Retinal pigment epithelial cell (primary cell): ENCODE data around the gene TLE5.

ENCODE experiments used
- DNase-seq: peaks from one replicate; pipeline ENCODE4 v3.0.0-alpha.2; 2010; ENCODE audit warnings: low read depth
- H3K4me3 ChIP-seq: 2 replicates; pipeline ENCODE4 v1.5.1; 2011; ENCODE audit warnings: mild to moderate bottlenecking, low read length, control low read depth, moderate library complexity
- TF ChIP-seq, protein P1 (sequence below): conservative IDR thresholded peaks from 2 replicates; pipeline ENCODE4 v1.5.1; 2011; ENCODE audit warnings: low read depth, low read length, control low read depth, inconsistent platforms

Gene TLE5

DNA sequence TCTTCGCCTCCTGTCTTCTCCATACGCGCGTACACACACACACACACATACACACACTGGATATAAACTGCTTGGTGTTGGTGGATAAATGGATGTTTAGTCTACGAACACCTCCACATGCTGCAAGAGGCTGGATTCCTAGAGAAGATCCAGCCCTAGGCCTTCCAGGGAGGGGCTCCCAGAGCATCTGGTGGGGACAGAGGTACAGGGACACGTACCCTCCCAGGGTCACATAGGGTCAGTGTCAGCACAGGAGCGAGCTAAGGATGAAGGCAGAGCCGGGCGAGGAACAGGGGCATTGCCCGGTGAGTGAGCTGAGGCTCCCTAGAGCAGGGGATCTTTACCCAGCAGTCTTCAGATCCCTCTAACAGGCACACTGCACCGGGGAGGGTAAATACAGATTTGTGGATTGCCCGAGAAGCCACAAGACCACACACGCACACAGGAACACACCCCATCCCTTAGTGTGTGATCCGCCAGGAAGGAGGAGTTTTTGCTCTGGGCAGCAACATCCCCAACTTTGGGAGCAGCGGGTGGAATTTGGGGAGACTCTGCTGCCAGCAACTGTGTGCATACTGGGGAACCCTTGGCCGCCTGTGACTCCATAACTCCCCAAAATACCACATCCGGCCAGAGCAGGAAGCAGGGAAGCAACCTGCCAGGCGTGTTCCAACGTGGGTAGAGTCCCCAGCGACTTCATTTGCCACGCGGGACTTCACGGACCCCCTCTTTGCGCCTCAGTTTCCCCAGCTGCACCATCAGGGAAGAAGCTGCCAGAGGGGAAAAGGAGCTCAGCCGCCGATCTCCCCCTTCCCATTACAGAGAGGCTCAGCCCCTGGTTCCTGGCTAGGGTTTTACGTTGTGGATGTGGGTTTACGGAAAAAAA is 27.4 kb downstream of the TLE5 start:
- TF ChIP-seq, protein P1, sequence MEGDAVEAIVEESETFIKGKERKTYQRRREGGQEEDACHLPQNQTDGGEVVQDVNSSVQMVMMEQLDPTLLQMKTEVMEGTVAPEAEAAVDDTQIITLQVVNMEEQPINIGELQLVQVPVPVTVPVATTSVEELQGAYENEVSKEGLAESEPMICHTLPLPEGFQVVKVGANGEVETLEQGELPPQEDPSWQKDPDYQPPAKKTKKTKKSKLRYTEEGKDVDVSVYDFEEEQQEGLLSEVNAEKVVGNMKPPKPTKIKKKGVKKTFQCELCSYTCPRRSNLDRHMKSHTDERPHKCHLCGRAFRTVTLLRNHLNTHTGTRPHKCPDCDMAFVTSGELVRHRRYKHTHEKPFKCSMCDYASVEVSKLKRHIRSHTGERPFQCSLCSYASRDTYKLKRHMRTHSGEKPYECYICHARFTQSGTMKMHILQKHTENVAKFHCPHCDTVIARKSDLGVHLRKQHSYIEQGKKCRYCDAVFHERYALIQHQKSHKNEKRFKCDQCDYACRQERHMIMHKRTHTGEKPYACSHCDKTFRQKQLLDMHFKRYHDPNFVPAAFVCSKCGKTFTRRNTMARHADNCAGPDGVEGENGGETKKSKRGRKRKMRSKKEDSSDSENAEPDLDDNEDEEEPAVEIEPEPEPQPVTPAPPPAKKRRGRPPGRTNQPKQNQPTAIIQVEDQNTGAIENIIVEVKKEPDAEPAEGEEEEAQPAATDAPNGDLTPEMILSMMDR: no peak
- H3K4me3 ChIP-seq: peak overlapping the region; percentile 65
- no peak for DNase-seq

DNA sequence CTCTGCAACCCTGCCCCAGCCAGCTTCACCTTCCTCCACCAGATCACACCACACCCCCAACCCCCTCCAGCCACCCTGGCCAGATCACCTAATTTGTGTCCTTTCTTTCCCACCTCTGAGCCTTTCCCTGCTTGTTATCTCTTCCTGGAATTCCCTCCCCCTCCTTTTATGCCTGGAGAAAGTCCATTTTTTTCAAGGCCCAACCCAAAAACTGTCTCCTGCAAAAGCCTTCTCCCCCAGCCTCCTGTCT is 28.0 kb downstream of the TLE5 start:
- TF ChIP-seq, protein P1: no peak
- no peak for DNase-seq
- H3K4me3 ChIP-seq: no peak overlapping the region

DNA sequence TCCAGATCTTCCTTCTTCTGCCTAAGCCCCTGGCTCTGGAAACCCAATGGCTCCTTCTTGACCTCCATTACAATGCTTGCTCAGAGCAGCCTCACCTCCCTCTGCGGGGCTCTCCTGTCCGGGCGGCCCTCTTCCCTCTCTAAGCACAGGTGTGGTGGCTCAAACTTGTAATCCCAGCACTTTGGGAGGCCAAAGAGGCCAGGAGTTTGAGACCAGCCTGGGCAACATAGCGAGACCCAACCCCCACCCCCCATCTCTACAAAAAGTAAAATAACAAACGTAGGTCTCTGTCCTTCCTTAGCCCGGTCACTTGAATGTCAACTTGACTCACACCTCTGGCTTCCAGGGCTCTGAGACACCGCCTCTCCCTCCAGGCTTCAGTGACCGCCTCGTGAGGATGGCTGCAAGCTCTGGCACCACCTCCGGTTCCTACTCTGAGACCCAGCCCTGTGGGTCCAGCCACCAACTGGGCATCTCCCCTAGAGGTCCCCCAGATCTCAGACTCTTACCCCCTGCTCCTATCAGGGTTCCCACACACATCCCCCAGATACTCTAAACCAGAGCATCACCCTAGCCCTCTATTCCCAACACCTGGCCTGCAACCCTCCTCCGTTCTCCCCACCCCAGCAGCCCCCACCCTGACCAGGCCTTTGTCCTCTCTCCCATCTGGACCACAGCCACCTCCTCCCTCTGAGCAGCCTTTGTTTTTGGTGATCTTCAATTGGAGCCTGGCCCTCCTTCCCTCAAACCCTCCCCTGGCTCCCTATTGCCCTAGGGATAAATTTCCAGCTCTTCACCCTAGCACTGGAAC is 28.5 kb downstream of the TLE5 start:
- H3K4me3 ChIP-seq: no peak overlapping the region
- DNase-seq: no peak
- TF ChIP-seq, protein P1: no peak

DNA sequence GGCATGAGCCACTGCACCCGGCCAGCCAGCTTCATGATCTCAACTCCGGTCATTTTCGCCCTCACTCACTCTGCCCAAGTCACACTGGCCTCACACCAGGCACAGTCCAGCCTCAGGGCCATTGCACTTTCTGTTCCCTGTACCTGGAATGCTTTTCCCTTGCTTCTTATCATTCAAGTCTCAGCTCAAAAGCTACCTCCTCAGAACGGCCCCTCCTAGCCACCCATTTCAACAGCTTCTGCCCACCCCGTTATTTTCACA is 30.8 kb downstream of the TLE5 start:
- TF ChIP-seq, protein P1: no peak
- DNase-seq: no peak
- H3K4me3 ChIP-seq: no peak overlapping the region

DNA sequence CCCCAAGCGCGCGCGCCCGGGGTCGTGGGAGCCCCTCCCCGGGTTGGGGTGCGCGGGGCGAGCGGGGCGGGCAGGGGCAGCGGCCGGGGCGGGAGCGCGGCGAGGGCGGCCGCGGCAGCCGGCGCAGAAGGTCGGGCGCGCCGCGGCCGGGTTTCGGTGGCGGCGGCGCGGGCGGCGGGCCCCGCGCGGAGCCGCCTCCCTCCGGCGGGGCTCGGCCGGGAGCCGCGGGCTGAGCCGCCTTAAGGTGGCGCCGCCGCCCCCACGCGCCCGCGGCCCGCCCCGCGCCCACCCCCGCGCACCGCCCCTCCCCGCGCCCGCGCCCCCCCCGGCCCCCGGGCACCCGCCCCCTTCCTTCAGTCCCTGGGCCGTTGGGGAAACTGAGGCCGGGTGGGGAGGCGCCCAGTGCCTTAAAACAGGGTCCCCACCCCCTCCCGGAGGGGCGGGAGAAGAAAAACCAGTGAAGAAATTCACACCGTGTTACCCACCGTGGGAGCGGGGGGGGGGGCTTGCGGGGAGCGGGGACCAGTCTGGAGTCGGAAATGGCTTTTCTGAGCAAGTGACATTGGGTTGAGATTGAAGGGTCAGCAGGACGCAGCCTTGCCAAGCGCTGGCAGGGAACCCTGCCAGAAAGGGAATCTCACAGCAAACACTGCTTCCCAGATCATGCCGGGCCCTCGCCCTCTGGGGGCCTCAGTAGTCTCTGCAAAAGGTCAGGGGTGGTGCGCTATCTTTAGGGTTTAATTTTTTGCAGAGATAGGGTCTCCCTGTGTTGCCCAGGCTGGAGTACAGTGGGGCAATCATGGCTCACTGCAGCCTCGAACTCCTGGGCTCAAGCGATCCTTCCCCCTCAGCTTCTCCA is 33.0 kb downstream of the TLE5 start, which contains the start of gene TLE2:
TLE2 (minus strand) TSS at position 216 of the 859 bp plus-strand sequence. CDS start 376 bp downstream, outside the sequence.
- H3K4me3 ChIP-seq: peak within 1 kb of the TSS; percentile 6
- DNase-seq: no peak
- TF ChIP-seq, protein P1: no peak

DNA sequence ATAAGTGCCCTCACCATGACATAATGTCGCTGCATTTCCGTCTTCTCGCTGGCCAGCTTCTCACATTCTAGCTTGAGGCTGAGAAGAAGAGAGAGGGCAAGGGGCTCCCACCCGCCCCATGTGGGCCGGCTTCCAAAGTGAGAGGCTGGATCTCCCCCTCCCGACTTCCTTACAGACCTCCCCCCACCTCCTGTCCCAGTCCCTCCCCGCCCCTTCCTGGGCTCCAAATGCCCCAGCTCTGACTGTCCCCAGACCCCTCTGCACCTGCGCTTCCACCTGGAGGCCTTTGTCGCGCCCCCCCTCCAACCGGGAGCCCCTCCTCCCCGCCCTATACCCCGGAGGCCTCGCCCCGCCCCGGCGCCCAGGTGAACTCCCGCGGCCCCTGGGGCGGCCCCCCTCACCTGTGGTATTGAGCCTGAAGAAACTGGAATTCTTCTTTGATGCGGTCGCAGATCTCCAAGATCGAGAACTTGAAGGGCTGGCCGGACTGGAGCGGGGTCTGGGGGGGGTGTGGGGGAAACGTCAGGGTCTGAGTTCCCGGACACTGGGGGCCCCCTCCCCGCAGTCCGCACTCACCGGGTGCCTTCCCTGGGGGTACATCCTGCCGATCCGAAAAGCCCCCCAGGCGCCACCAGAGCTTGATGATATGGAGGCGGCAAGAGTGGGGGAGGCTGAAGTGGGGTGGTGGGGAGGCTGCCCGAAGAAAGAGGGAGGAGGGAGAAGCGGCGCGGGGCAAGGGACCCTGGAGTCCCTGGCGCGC is 33.8 kb downstream of the TLE5 start:
- peak overlapping the region; percentile 6 for H3K4me3 ChIP-seq
- no peak for DNase-seq
- TF ChIP-seq, protein P1: no peak
